ENCODE measurements around the gene ELOA. TPM values are rescaled to one million over a fixed set of nuclear protein-coding genes. Genes with fewer than 3 reads are reported as not detected.

The ELOA gene
- total RNA-seq, 2 experiments from 2014 or later = 28.1 to 33.0 TPM

GRCh38 chr1:23722652-23723051, 20.6 kb upstream of the ELOA start:
- Histone ChIP-seq H3K27me3 (ENCODE audit: control insufficient read depth in 1 of 2, insufficient read depth in 2 of 2, low read length in 2 of 2) (no peaks in the 10 kb centered on the region), H3K9me3 (ENCODE audit: control insufficient read depth in 1 of 2, insufficient read depth in 1 of 2, low read length in 2 of 2) (no peaks in the 10 kb centered on the region), H3K27ac (ENCODE audit: low read depth in 1 of 2, low read length in 2 of 2) (no peak overlapping the region), H3K36me3 (ENCODE audit: insufficient read depth, low read length) (no peaks in the 10 kb centered on the region), H3K4me3 (ENCODE audit: low read length) (no peak overlapping the region), H3K4me1 (ENCODE audit: insufficient read depth, low read length) (peaks cover 12% of the 10 kb centered on the region)
- no peak overlapping the region for H3K4me3 Mint-ChIP-seq
- ChIA-PET POLR2A (no interaction called here), CTCF (interaction anchor here (0.7 kb wide), 1 partner anchor 27 kb away, joined by 3 read pairs; no protein-coding TSS in a partner anchor)
- no peaks in the 10 kb centered on the region for H3K27me3 Mint-ChIP-seq
- no peaks in the 10 kb centered on the region for H3K36me3 Mint-ChIP-seq (ENCODE audit: low read depth)
- H3K27ac Mint-ChIP-seq = no peak overlapping the region
- H3K4me1 Mint-ChIP-seq (ENCODE audit: low read depth) = peaks cover 5% of the 10 kb centered on the region
- no peak for ATAC-seq (ENCODE audit: poor library complexity)
- no peak for TF ChIP-seq CTCF (IDR thresholded peaks at IDR 0.05)
- DNase-seq = no peak
- intact Hi-C loops (cut with DNase I, micrococcal nuclease) = no loop called here
- H3K9me3 Mint-ChIP-seq = no peaks in the 10 kb centered on the region

DNA sequence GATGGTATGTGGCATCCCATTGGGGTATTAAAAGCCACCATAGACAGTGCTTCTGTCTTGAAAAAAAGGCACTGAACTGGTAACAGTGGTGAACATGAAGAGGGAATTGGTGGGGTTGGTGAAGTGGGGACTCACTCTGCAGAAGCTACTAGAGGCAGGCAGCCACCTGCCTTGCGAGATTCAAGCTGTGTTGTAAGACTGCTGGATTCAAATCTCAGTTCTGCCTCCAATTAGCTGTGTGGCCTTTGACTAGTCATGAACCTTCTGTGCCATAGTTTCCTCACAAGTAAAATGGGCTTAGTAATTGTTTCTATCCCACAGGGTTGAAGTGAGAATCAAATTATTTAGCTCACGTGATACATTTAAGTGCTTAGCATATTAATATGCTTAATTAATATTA, 16.6 kb upstream of the ELOA start:
- intact Hi-C loops (cut with DNase I, micrococcal nuclease) = no loop called here

DNA sequence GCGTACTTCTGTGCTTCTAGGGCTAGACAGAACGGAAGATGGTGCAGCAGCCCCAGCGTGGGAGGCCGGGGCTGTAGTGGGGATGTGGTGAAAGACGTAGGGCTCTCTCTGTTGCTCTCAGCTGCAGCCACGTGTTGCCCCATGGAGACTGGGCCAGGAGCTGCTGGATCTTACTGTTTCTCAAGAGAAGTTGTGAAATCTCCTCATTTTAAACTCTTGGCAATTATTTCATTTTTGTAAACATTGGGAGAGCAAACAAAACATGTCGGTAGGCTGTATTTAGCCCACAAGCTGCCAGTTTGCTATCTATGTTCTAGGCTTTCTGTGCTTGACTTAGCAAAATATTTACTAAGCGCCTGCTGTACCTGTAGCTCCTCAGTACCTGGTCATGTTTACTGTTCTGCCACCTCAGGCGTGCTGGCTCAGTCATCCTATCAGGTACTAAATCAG, 15.9 kb upstream of the ELOA start:
- H3K4me1 ChIP-seq (ENCODE audit: insufficient read depth, low read length) = no peaks in the 10 kb centered on the region
- no peaks in the 10 kb centered on the region for H3K4me1 Mint-ChIP-seq (ENCODE audit: low read depth)
- no peak overlapping the region for H3K4me3 Mint-ChIP-seq
- H3K27me3 ChIP-seq (ENCODE audit: control insufficient read depth in 1 of 2, insufficient read depth in 2 of 2, low read length in 2 of 2) = no peaks in the 10 kb centered on the region
- ATAC-seq (ENCODE audit: poor library complexity) = no peak
- H3K27ac ChIP-seq (ENCODE audit: low read depth in 1 of 2, low read length in 2 of 2) = no peak overlapping the region
- no peak overlapping the region for H3K27ac Mint-ChIP-seq
- no peaks in the 10 kb centered on the region for H3K9me3 Mint-ChIP-seq
- H3K36me3 ChIP-seq (ENCODE audit: insufficient read depth, low read length) = no peaks in the 10 kb centered on the region
- no peak for TF ChIP-seq CTCF (IDR thresholded peaks at IDR 0.05)
- no peaks in the 10 kb centered on the region for H3K36me3 Mint-ChIP-seq (ENCODE audit: low read depth)
- H3K9me3 ChIP-seq (ENCODE audit: control insufficient read depth in 1 of 2, insufficient read depth in 1 of 2, low read length in 2 of 2) = no peaks in the 10 kb centered on the region
- intact Hi-C loops (cut with DNase I, micrococcal nuclease) = no loop called here
- DNase-seq = no peak
- ChIA-PET CTCF (no interaction called here), POLR2A (no interaction called here)
- no peaks in the 10 kb centered on the region for H3K27me3 Mint-ChIP-seq
- H3K4me3 ChIP-seq (ENCODE audit: low read length) = no peak overlapping the region

More for the DNA sequence above, 16.6 kb upstream of the ELOA start:
- no peak for DNase-seq
- Mint-ChIP-seq H3K36me3 (ENCODE audit: low read depth) (no peaks in the 10 kb centered on the region), H3K9me3 (no peaks in the 10 kb centered on the region), H3K4me1 (ENCODE audit: low read depth) (no peaks in the 10 kb centered on the region), H3K4me3 (no peak overlapping the region), H3K27ac (no peak overlapping the region), H3K27me3 (no peaks in the 10 kb centered on the region)
- no peak overlapping the region for H3K27ac ChIP-seq (ENCODE audit: low read depth in 1 of 2, low read length in 2 of 2)
- no peaks in the 10 kb centered on the region for H3K9me3 ChIP-seq (ENCODE audit: control insufficient read depth in 1 of 2, insufficient read depth in 1 of 2, low read length in 2 of 2)
- H3K27me3 ChIP-seq (ENCODE audit: control insufficient read depth in 1 of 2, insufficient read depth in 2 of 2, low read length in 2 of 2) = no peaks in the 10 kb centered on the region
- no peak for TF ChIP-seq CTCF (IDR thresholded peaks at IDR 0.05)
- ATAC-seq (ENCODE audit: poor library complexity) = no peak
- CTCF ChIA-PET = interaction anchor here (0.7 kb wide), 1 partner anchor 417 kb away, joined by 3 read pairs; no protein-coding TSS in a partner anchor
- H3K36me3 ChIP-seq (ENCODE audit: insufficient read depth, low read length) = no peaks in the 10 kb centered on the region
- H3K4me3 ChIP-seq (ENCODE audit: low read length) = no peak overlapping the region
- H3K4me1 ChIP-seq (ENCODE audit: insufficient read depth, low read length) = no peaks in the 10 kb centered on the region
- POLR2A ChIA-PET = no interaction called here
